ENCODE data around the gene GSAP. TPM values are rescaled to one million over a fixed set of nuclear protein-coding genes. Genes with fewer than 3 reads are reported as not detected.

The GSAP gene
- total and polyA plus RNA-seq, 7 donors: 1.3 to 4.2 (median 2.0) TPM

DNA sequence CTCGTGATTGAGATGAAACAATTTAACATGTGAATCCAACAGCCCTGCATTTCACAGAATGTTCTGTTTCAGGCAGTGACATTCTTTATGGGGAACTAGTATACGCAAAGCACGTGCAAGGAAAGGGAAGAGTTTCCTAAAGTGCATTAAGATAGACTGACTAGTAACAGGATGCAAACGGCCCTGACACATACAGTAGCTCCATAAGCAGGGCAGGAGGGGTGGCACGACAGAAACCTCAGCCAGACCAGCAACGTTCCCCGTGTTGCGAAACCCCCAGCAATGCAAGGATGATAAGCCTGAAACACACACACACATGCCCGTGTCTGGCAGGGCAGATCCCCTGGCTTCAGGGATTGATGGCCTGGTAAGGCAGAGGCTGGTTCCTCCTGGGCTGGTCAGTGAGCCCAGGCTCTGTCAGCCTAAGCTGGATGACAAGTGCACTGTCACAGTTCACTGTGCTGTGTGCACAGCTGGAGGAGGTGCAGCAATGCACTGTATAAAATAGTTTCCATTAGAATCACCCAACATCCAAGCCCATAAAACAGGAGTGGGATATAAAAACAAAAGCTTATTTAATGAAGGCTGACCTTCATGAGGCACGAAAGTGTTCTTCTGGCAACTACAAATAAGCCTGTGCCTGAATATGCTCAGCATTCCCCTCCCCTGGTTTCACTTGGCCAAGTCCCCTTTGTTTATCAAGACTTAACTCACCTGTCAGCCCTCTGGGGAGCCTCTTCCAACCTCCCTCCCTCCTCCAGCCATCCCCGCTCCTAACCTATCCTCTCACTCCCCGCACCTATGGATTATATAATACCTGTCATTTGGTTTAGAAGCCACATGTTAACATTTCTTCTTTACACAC is 88.8 kb downstream of the GSAP start:
- no peaks in the 10 kb centered on the region for H3K9me3 ChIP-seq
- DNase-seq: peak in 1 of 2 donors; percentile 35
- no peaks in the 10 kb centered on the region for H3K27me3 ChIP-seq (ENCODE audit: insufficient read depth in 3 of 3, low read length in 2 of 3)
- intact Hi-C loops (cut with DNase I): no loop called here
- peaks cover 9% of the 10 kb centered on the region for H3K4me1 ChIP-seq
- TF ChIP-seq, protein P1, sequence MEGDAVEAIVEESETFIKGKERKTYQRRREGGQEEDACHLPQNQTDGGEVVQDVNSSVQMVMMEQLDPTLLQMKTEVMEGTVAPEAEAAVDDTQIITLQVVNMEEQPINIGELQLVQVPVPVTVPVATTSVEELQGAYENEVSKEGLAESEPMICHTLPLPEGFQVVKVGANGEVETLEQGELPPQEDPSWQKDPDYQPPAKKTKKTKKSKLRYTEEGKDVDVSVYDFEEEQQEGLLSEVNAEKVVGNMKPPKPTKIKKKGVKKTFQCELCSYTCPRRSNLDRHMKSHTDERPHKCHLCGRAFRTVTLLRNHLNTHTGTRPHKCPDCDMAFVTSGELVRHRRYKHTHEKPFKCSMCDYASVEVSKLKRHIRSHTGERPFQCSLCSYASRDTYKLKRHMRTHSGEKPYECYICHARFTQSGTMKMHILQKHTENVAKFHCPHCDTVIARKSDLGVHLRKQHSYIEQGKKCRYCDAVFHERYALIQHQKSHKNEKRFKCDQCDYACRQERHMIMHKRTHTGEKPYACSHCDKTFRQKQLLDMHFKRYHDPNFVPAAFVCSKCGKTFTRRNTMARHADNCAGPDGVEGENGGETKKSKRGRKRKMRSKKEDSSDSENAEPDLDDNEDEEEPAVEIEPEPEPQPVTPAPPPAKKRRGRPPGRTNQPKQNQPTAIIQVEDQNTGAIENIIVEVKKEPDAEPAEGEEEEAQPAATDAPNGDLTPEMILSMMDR (IDR thresholded peaks at IDR 0.05): no peak
- WGBS, 3 donors: 52 to 54% (median 53%) methylated on average over 12 of the region's 12 CpGs
- no peak overlapping the region for H3K4me3 ChIP-seq
- peaks cover 0 to 6% of the 10 kb centered on the region in 2 donors for H3K36me3 ChIP-seq (ENCODE audit: insufficient read depth in 1 of 2, low read depth in 1 of 2)
- no peak overlapping the region for H3K27ac ChIP-seq
- ATAC-seq: peak in 3 of 4 donors; percentile 18 to 58 (median 57)

DNA sequence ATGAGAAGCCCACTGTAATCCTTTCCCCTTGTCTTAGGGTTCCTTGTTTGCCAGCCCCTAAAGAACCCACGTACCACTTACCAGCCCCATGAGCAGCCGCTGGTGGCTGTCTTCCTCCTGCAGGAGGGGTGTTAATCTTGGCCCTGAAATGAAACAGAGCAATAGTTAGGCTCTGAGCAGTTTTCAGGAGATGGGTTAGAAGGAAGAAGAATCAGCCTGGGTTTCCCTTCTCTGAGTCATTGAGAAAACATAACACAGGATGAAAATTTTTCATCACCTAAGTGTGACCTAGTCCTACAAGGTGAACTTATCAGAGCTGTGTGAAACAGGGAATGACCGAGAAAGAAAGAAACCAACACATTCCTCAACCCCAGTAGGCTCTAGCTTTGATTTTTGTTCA is 90.0 kb downstream of the GSAP start:
- no peak overlapping the region for H3K27ac ChIP-seq
- no peaks in the 10 kb centered on the region for H3K27me3 ChIP-seq (ENCODE audit: insufficient read depth in 3 of 3, low read length in 2 of 3)
- no peak for ATAC-seq
- H3K9me3 ChIP-seq: no peaks in the 10 kb centered on the region
- peaks cover 0 to 6% of the 10 kb centered on the region in 2 donors for H3K36me3 ChIP-seq (ENCODE audit: insufficient read depth in 1 of 2, low read depth in 1 of 2)
- intact Hi-C loops (cut with DNase I): no loop called here
- peaks cover 5% of the 10 kb centered on the region for H3K4me1 ChIP-seq
- H3K4me3 ChIP-seq: no peak overlapping the region
- no peak for DNase-seq
- TF ChIP-seq, protein P1 (IDR thresholded peaks at IDR 0.05): no peak
- WGBS, 3 donors: 90 to 93% (median 93%) methylated on average over 3 of the region's 3 CpGs

DNA sequence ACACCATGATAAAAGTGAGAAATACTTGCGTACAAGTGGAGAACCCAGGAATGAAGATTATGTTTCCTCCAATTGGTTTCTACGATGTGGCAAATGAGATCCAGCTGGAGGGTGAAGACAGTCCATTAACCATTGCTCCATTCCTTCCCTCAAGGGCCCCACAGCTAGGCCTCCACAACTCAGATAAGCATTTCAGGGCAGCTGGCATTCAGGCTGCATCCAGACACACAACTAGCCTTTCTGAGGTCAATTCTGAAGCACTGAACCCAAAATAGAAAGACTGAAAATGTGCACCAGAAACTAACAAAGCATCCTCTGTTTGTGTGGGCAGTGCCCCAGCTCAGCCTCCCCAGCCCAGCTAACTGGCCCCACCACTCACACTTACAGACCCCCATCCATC is 94.8 kb downstream of the GSAP start:
- ATAC-seq: no peak
- H3K4me1 ChIP-seq: no peaks in the 10 kb centered on the region
- H3K4me3 ChIP-seq: no peak overlapping the region
- no peak overlapping the region for H3K27ac ChIP-seq
- no peaks in the 10 kb centered on the region for H3K9me3 ChIP-seq
- H3K36me3 ChIP-seq (ENCODE audit: insufficient read depth in 1 of 2, low read depth in 1 of 2): peaks cover 0 to 9% of the 10 kb centered on the region in 2 donors
- intact Hi-C loops (cut with DNase I): no loop called here
- 60 to 72% (median 65%) methylated on average over 2 of the region's 2 CpGs for WGBS, 3 donors
- TF ChIP-seq, protein P1 (IDR thresholded peaks at IDR 0.05): no peak
- H3K27me3 ChIP-seq (ENCODE audit: insufficient read depth in 3 of 3, low read length in 2 of 3): no peaks in the 10 kb centered on the region
- DNase-seq: no peak

- peaks cover 0 to 5% of the 10 kb centered on the region in 2 donors for H3K36me3 ChIP-seq (ENCODE audit: insufficient read depth in 1 of 2, low read depth in 1 of 2)
- no peaks in the 10 kb centered on the region for H3K9me3 ChIP-seq
- no peaks in the 10 kb centered on the region for H3K27me3 ChIP-seq (ENCODE audit: insufficient read depth in 3 of 3, low read length in 2 of 3)
- intact Hi-C loops (cut with DNase I): no loop called here
- ATAC-seq (no peak), DNase-seq (no peak)
- H3K4me1 ChIP-seq: no peaks in the 10 kb centered on the region
- H3K27ac ChIP-seq: no peak overlapping the region
- TF ChIP-seq, protein P1 (IDR thresholded peaks at IDR 0.05): no peak
- no peak overlapping the region for H3K4me3 ChIP-seq
- WGBS, 3 donors: 33 to 39% (median 38%) methylated on average over 2 of the region's 2 CpGs
Observed at GRCh38 chr7:77320714-77321113, 95.4 kb downstream of the GSAP start.
